Prostate gland (tissue), 2 donors: ENCODE data around the gene ULK3. TPM values are rescaled to one million over a fixed set of nuclear protein-coding genes. Genes with fewer than 3 reads are reported as not detected.

Experiments
- DNase-seq: peaks from one replicate; pipeline ENCODE4 v3.0.0-alpha.2; 2019; ENCODE audit warnings: low spot score
- H3K27ac ChIP-seq, 2 donors: fragments of 200-600 bp; sonication (generic); 2 replicates each; pipeline ENCODE4 v1.5.1; 2017 to 2019
- H3K27me3 ChIP-seq: fragments of 200-600 bp; sonication (generic); replicated peaks from 2 replicates; pipeline ENCODE4 v1.5.1; 2019; ENCODE audit not compliant: insufficient read depth
- H3K36me3 ChIP-seq, 2 donors: fragments of 200-600 bp; sonication (generic); 1 replicate in 1 of 2; 2 replicates in 1 of 2; pipeline versions ENCODE4 v1.5.1 to v1.8.1; 2017 to 2019
- H3K4me1 ChIP-seq: fragments of 200-600 bp; sonication (generic); replicated peaks from 2 replicates; pipeline ENCODE4 v1.5.1; 2019
- H3K4me3 ChIP-seq, 2 donors: fragments of 200-600 bp; sonication (generic); 2 replicates each; pipeline ENCODE4 v1.5.1; 2017 to 2019
- H3K9me3 ChIP-seq: fragments of 200-600 bp; sonication (generic); 2 replicates; pipeline ENCODE4 v1.5.1; 2017
- CTCF ChIP-seq, 4 experiments: fragments of 200-600 bp in 2 of 4; fragments of 450-650 bp in 2 of 4; sonication (generic) in 2 of 4; IDR thresholded peaks; 1 replicate in 3 of 4; 2 replicates in 1 of 4; pipeline ENCODE4 v1.5.1; 2016 to 2019; ENCODE audit warnings: antibody characterized with exemption in 4 of 4, mild to moderate bottlenecking in 2 of 4, moderate library complexity in 2 of 4
- POLR2A ChIP-seq: fragments of 450-650 bp; IDR thresholded peaks from one replicate; pipeline ENCODE4 v1.6.1; 2016; ENCODE audit warnings: antibody characterized with exemption, mild to moderate bottlenecking
- POLR2AphosphoS5 ChIP-seq: sonication (generic); formaldehyde crosslinking; IDR thresholded peaks from one replicate; pipeline ENCODE4 v1.6.1; 2017; ENCODE audit warnings: antibody characterized with exemption
- WGBS: methylation state at CpG from one replicate; pipeline ENCODE4 v1.1.5; 2018; 5-methylcytosine and 5-hydroxymethylcytosine counted together
- intact Hi-C: fragments of 100-400 bp; cut with DNase I; formaldehyde crosslinking; loops from one replicate; pipeline ENCODE4 v1.14.2; 2022
- total RNA-seq, 2 donors: library from RNA; depleted of rRNA; stranded (reverse); fragments of >200 nt; gene quantifications; one replicate each; pipeline ENCODE4 v1.1.0, GENCODE V29; 2016

ULK3 gene
- total RNA-seq, 2 donors from 2014 or later, result 44.6 to 98.5 TPM

DNA sequence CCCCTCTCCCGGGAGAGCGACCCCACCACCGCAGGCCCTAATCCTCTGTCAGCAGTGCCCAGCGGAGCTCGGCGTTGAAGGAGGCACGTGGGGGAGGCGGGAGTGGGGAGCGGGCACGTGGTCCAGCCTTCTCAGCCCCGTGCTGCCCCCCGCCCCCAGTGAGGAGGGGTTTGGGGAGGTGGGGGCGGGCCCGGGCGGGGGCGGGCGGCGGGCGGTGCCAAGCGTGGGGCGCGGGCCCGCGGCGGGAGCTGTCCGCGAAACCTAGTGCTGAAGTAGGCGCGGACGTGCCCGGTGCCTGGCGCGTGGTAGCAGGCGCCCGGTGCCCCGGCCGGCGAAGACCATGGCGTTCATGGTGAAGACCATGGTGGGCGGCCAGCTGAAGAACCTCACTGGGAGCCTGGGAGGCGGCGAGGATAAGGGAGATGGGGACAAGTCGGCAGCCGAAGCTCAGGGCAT, 16.6 kb downstream of the ULK3 start, which contains the start of gene CPLX3:
TSS of gene CPLX3 (plus strand) at position 264 of the 456 bp plus-strand sequence. CDS start at position 341, 77 bp downstream.
- H3K36me3 ChIP-seq, result no peaks in the 10 kb centered on the region
- no peak within 1 kb of the TSS for H3K4me3 ChIP-seq
- no peak within 1 kb of the TSS for H3K27ac ChIP-seq
- H3K9me3 ChIP-seq, result no peaks in the 10 kb centered on the region
- intact Hi-C loops, result no loop called here
- no peaks in the 10 kb centered on the region for H3K27me3 ChIP-seq
- no peaks in the 10 kb centered on the region for H3K4me1 ChIP-seq
- DNase-seq, result peak; percentile 12
- TF ChIP-seq POLR2A (no peak), CTCF (IDR thresholded peaks at IDR 0.05) (no peak), POLR2AphosphoS5 (no peak)
- WGBS, result 8% methylated on average over 14 of the region's 44 CpGs

GRCh38 chr15:74825866-74826265, 17.1 kb downstream of the ULK3 start:
- DNase-seq, result no peak
- H3K4me3 ChIP-seq, result no peak overlapping the region
- no peak overlapping the region for H3K27ac ChIP-seq
- TF ChIP-seq POLR2AphosphoS5, result no peak
- no peak for TF ChIP-seq CTCF (IDR thresholded peaks at IDR 0.05)
- TF ChIP-seq POLR2A, result no peak
- no peaks in the 10 kb centered on the region for H3K4me1 ChIP-seq
- no peaks in the 10 kb centered on the region for H3K36me3 ChIP-seq
- 61% methylated on average over 10 of the region's 10 CpGs for WGBS
- no peaks in the 10 kb centered on the region for H3K27me3 ChIP-seq
- intact Hi-C loops, result no loop called here
- H3K9me3 ChIP-seq, result no peaks in the 10 kb centered on the region

GRCh38 chr15:74824976-74825375, 18.0 kb downstream of the ULK3 start:
- Histone ChIP-seq H3K4me1 (no peaks in the 10 kb centered on the region), H3K36me3 (no peaks in the 10 kb centered on the region), H3K27me3 (no peaks in the 10 kb centered on the region), H3K27ac (no peak overlapping the region), H3K9me3 (no peaks in the 10 kb centered on the region), H3K4me3 (no peak overlapping the region)
- WGBS, result 76% methylated on average over 7 of the region's 7 CpGs
- TF ChIP-seq POLR2A, result no peak
- no peak for TF ChIP-seq CTCF (IDR thresholded peaks at IDR 0.05)
- no peak for TF ChIP-seq POLR2AphosphoS5
- no peak for DNase-seq
- intact Hi-C loops, result no loop called here

DNA sequence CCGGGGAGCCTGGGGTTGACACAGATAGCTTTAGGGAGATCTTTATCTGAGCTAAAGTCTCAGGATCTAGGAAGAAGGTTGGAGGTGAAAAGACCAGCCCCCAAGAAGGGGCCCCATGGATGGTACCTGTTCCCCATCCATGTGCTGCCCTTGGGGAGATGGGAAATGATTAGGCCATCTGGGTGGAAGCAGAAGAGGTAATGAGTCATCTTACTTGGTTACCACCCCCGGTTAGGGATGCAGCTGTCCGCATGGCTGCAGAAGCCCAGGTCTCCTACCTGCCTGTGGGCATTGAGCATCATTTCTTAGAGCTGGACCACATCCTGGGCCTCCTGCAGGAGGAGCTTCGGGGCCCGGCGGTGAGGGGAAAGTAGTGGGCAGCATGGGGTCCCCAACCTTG, 19.6 kb downstream of the ULK3 start:
- Histone ChIP-seq H3K36me3 (no peaks in the 10 kb centered on the region), H3K4me3 (no peak overlapping the region), H3K4me1 (peaks cover 4% of the 10 kb centered on the region), H3K9me3 (no peaks in the 10 kb centered on the region), H3K27ac (no peak overlapping the region), H3K27me3 (no peaks in the 10 kb centered on the region)
- intact Hi-C loops, result no loop called here
- WGBS, result 67% methylated on average over 6 of the region's 6 CpGs
- no peak for DNase-seq
- TF ChIP-seq POLR2AphosphoS5, result no peak
- TF ChIP-seq CTCF (IDR thresholded peaks at IDR 0.05), result no peak
- TF ChIP-seq POLR2A, result no peak

DNA sequence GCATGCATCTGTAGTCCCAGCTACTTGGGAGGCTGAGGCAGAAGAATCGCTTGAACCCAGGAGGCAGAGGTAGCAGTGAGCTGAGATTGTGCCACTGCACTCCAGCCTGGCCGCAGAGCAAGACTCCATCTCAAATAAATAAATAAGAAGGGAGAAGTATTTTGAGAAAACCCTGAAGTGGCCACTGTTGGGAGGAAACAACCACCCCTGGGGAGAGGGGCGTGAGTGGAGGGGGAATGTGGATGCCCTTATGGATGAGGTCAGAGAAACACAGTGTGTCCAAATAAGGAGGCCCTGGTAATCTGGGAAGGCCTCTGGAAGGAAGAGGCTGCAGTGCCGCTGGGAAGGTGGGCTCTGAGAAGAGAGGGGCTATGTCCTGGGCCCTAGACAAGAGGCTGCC, 20.7 kb downstream of the ULK3 start:
- DNase-seq, result no peak
- no peak for TF ChIP-seq POLR2AphosphoS5
- no peak for TF ChIP-seq POLR2A
- no peak for TF ChIP-seq CTCF (IDR thresholded peaks at IDR 0.05)
- Histone ChIP-seq H3K27me3 (no peaks in the 10 kb centered on the region), H3K36me3 (no peaks in the 10 kb centered on the region), H3K9me3 (no peaks in the 10 kb centered on the region), H3K4me1 (peaks cover 15% of the 10 kb centered on the region), H3K4me3 (no peak overlapping the region), H3K27ac (no peak overlapping the region)
- intact Hi-C loops, result no loop called here
- 92% methylated on average over 4 of the region's 4 CpGs for WGBS
